Transverse colon (tissue), 4 donors: ENCODE results near the gene FRYL. TPM values are rescaled to one million over a fixed set of nuclear protein-coding genes. Genes with fewer than 3 reads are reported as not detected.

Source experiments
- DNase-seq: peaks from one replicate; pipeline ENCODE4 v3.0.0-alpha.2; 2019
- H3K27ac ChIP-seq, 4 donors: fragments of 200-600 bp; sonication (generic); 2 replicates each; pipeline ENCODE4 v1.5.1; 2016 to 2018; ENCODE audit warnings: inconsistent platforms in 4 of 4
- H3K27me3 ChIP-seq: fragments of 200-600 bp; sonication (generic); 2 replicates; pipeline ENCODE4 v1.5.1; 2017; ENCODE audit warnings: inconsistent platforms
- H3K36me3 ChIP-seq, 4 donors: fragments of 200-600 bp; sonication (generic); 2 replicates each; pipeline ENCODE4 v1.5.1; 2017 to 2019; ENCODE audit warnings: inconsistent platforms in 4 of 4
- H3K4me1 ChIP-seq, 4 donors: fragments of 200-600 bp; sonication (generic); 2 replicates each; pipeline ENCODE4 v1.5.1; 2017 to 2020; ENCODE audit warnings: inconsistent platforms in 4 of 4
- H3K4me3 ChIP-seq, 4 donors: fragments of 200-600 bp; sonication (generic); 1 replicate in 1 of 4; 2 replicates in 3 of 4; pipeline versions ENCODE4 v1.5.1 to v1.6.1; 2017 to 2019; ENCODE audit warnings: inconsistent platforms in 4 of 4
- H3K9me3 ChIP-seq, 2 donors: fragments of 200-600 bp; sonication (generic); 2 replicates each; pipeline ENCODE4 v1.5.1; 2017 to 2019; ENCODE audit warnings: inconsistent platforms in 2 of 2
- CTCF ChIP-seq, 5 experiments: fragments of 200-600 bp in 3 of 5; fragments of 450-650 bp in 2 of 5; sonication (generic) in 3 of 5; IDR thresholded peaks; 1 replicate in 2 of 5; 2 replicates in 3 of 5; pipeline ENCODE4 v1.5.1; 2016 to 2017; ENCODE audit warnings: antibody characterized with exemption in 5 of 5, inconsistent platforms in 3 of 5, mild to moderate bottlenecking in 2 of 5, moderate library complexity in 1 of 5
- EP300 ChIP-seq: sonication (generic); formaldehyde crosslinking; IDR thresholded peaks from one replicate; pipeline ENCODE4 v1.6.1; 2017; ENCODE audit warnings: antibody characterized with exemption, low read depth
- POLR2A ChIP-seq: fragments of 450-650 bp; IDR thresholded peaks from one replicate; pipeline ENCODE4 v1.6.1; 2016; ENCODE audit warnings: antibody characterized with exemption, mild to moderate bottlenecking, moderate library complexity
- POLR2AphosphoS5 ChIP-seq, 3 donors: sonication (generic); formaldehyde crosslinking; IDR thresholded peaks; one replicate each; pipeline ENCODE4 v1.6.1; 2016; ENCODE audit warnings: antibody characterized with exemption in 3 of 3
- WGBS, 2 donors: methylation state at CpG; one replicate each; pipeline ENCODE4 v1.1.5; 2018; ENCODE audit warnings: low coverage in 1 of 2; 5-methylcytosine and 5-hydroxymethylcytosine counted together
- in situ Hi-C, 4 donors: fragments of 200-750 bp; cut with MboI; loops; one replicate each; pipeline versions ENCODE4 v1.15.0 to v1.15.1; 2017; ENCODE audit warnings: low sequenced_read_pairs in 3 of 4, low pct_ligation_motif_present in 1 of 4, low pct_unique_long_range_greater_than_20kb in 1 of 4
- intact Hi-C: fragments of 100-400 bp; cut with DNase I; formaldehyde crosslinking; loops from one replicate; pipeline ENCODE4 v1.15.1; 2023; ENCODE audit warnings: low total_unique reads
- total RNA-seq, 4 donors: library from RNA; depleted of rRNA; stranded (reverse); fragments of >200 nt; gene quantifications; one replicate each; pipeline ENCODE4 v1.1.0, GENCODE V29; 2016

The FRYL gene
- total RNA-seq, 4 donors from 2014 or later = 477 to 645 (median 545) TPM

- 53 to 69% methylated on average over 2 of the region's 2 CpGs for WGBS, 2 donors
- H3K4me3 ChIP-seq = no peak overlapping the region
- intact Hi-C loops = no loop called here
- in situ Hi-C loops = no loop called here
- DNase-seq = no peak
- H3K27ac ChIP-seq = no peak overlapping the region
- no peaks in the 10 kb centered on the region for H3K27me3 ChIP-seq
- H3K36me3 ChIP-seq = no peaks in the 10 kb centered on the region
- no peak for TF ChIP-seq POLR2AphosphoS5 (IDR thresholded peaks at IDR 0.05)
- H3K9me3 ChIP-seq = no peaks in the 10 kb centered on the region
- H3K4me1 ChIP-seq = peaks cover 6 to 61% (median 35%) of the 10 kb centered on the region in 4 donors
Measured at GRCh38 chr4:48642421-48643374, 137.4 kb downstream of the FRYL start.

- no peaks in the 10 kb centered on the region for H3K27me3 ChIP-seq
- no peak for TF ChIP-seq CTCF (IDR thresholded peaks at IDR 0.05)
- no peak for TF ChIP-seq POLR2AphosphoS5 (IDR thresholded peaks at IDR 0.05)
- in situ Hi-C loops = no loop called here
- WGBS, 2 donors = 77 to 78% methylated on average over 4 of the region's 4 CpGs
- H3K9me3 ChIP-seq = no peaks in the 10 kb centered on the region
- no peak overlapping the region for H3K27ac ChIP-seq
- peaks cover 6 to 73% (median 40%) of the 10 kb centered on the region in 4 donors for H3K4me1 ChIP-seq
- no peak overlapping the region for H3K4me3 ChIP-seq
- intact Hi-C loops = no loop called here
- H3K36me3 ChIP-seq = no peaks in the 10 kb centered on the region
- no peak for DNase-seq
Measured at GRCh38 chr4:48641401-48641800, 138.7 kb downstream of the FRYL start.

GRCh38 chr4:48640699-48641098 is 139.4 kb downstream of the FRYL start:
- TF ChIP-seq CTCF (IDR thresholded peaks at IDR 0.05) (no peak), POLR2AphosphoS5 (IDR thresholded peaks at IDR 0.05) (no peak), POLR2A (no peak), EP300 (no peak)
- intact Hi-C loops (no loop called here), in situ Hi-C loops (no loop called here)
- no peaks in the 10 kb centered on the region for H3K27me3 ChIP-seq
- WGBS, 2 donors = 55 to 56% methylated on average over 2 of the region's 2 CpGs
- no peaks in the 10 kb centered on the region for H3K9me3 ChIP-seq
- no peak overlapping the region for H3K4me3 ChIP-seq
- H3K4me1 ChIP-seq = peaks cover 6 to 78% (median 43%) of the 10 kb centered on the region in 4 donors
- DNase-seq = no peak
- H3K36me3 ChIP-seq = no peaks in the 10 kb centered on the region
- no peak overlapping the region for H3K27ac ChIP-seq

GRCh38 chr4:48640225-48640624 is 139.9 kb downstream of the FRYL start:
- Histone ChIP-seq H3K27ac (no peak overlapping the region), H3K27me3 (no peaks in the 10 kb centered on the region), H3K9me3 (no peaks in the 10 kb centered on the region), H3K4me1 (peaks cover 6 to 78% (median 48%) of the 10 kb centered on the region in 4 donors), H3K36me3 (no peaks in the 10 kb centered on the region), H3K4me3 (no peak overlapping the region)
- no peak for DNase-seq
- in situ Hi-C loops (no loop called here), intact Hi-C loops (no loop called here)
- TF ChIP-seq EP300 (no peak), POLR2A (no peak), CTCF (IDR thresholded peaks at IDR 0.05) (no peak), POLR2AphosphoS5 (IDR thresholded peaks at IDR 0.05) (no peak)
